KG1 (cell line): ENCODE data around the gene FOXO4.
"Not testable (repeated sequence)": the region's sequence is repeated elsewhere in the genome, so short reads cannot be mapped to it uniquely, and the experiment has no call there.

Experiments used
- DNase-seq: peaks from one replicate; lab custom pipeline; 2025; lab: John Stamatoyannopoulos, UW

Gene FOXO4

GRCh38 chrX:71095555-71095980, at the start of gene FOXO4:
Gene FOXO4, plus strand, starts transcription at chrX:71095851. Its CDS starts 678 bp downstream, at chrX:71096529.
- peak; percentile 13 for DNase-seq

GRCh38 chrX:71047891-71048290, 47.8 kb upstream of the FOXO4 start:
- DNase-seq: not testable (repeated sequence)

- no peak for DNase-seq
These were observed 42.9 kb upstream of the FOXO4 start for GRCh38 chrX:71052721-71053120.

- DNase-seq: no peak
These were observed 42.4 kb upstream of the FOXO4 start for GRCh38 chrX:71053217-71053621.

- DNase-seq: no peak
These were observed 38.8 kb upstream of the FOXO4 start for GRCh38 chrX:71056867-71057266.

- DNase-seq: no peak
These were observed 37.7 kb upstream of the FOXO4 start for GRCh38 chrX:71057848-71058530.

- no peak for DNase-seq
These were observed 35.5 kb upstream of the FOXO4 start for GRCh38 chrX:71060127-71060526.

GRCh38 chrX:71067089-71067488, 28.6 kb upstream of the FOXO4 start:
- DNase-seq: no peak

GRCh38 chrX:71067712-71068043, 28.0 kb upstream of the FOXO4 start:
- no peak for DNase-seq

GRCh38 chrX:71068044-71068918, 27.4 kb upstream of the FOXO4 start, which contains the start of gene SNX12:
Gene SNX12, minus strand, starts transcription at chrX:71068334. Its CDS starts 28 bp downstream, at chrX:71068306.
- peak; percentile 59 for DNase-seq

GRCh38 chrX:71070531-71070930, 25.1 kb upstream of the FOXO4 start:
- DNase-seq: no peak

- no peak for DNase-seq
These were observed 14.1 kb upstream of the FOXO4 start for GRCh38 chrX:71081330-71082123.

GRCh38 chrX:71082124-71082647, 13.5 kb upstream of the FOXO4 start:
- DNase-seq: no peak

GRCh38 chrX:71082822-71083221, 12.8 kb upstream of the FOXO4 start:
- DNase-seq: no peak

GRCh38 chrX:71085900-71086299, 9.8 kb upstream of the FOXO4 start:
- no peak for DNase-seq

GRCh38 chrX:71091263-71091662, 4.4 kb upstream of the FOXO4 start:
- DNase-seq: no peak

GRCh38 chrX:71095033-71095432, 618 bp upstream of the FOXO4 start:
- DNase-seq: no peak

GRCh38 chrX:71095981-71096759, 519 bp downstream of the FOXO4 start:
- DNase-seq: no peak

- DNase-seq: no peak
These were observed 1.0 kb downstream of the FOXO4 start for GRCh38 chrX:71096760-71097032.

- DNase-seq: peak; percentile 9
These were observed 2.7 kb downstream of the FOXO4 start for GRCh38 chrX:71098302-71098701.

GRCh38 chrX:71098951-71099506, 3.4 kb downstream of the FOXO4 start:
- DNase-seq: no peak
